HG02870 (cell line): Measurements from ENCODE around the gene PSMB9.

Experiments
- ATAC-seq: cut with Tn5 transposase; IDR thresholded peaks from one replicate; pipeline ENCODE4 v1.9.1; 2021; ENCODE audit warnings: mild to moderate bottlenecking, moderate library complexity; ENCODE audit not compliant: unreplicated experiment

The PSMB9 gene

DNA sequence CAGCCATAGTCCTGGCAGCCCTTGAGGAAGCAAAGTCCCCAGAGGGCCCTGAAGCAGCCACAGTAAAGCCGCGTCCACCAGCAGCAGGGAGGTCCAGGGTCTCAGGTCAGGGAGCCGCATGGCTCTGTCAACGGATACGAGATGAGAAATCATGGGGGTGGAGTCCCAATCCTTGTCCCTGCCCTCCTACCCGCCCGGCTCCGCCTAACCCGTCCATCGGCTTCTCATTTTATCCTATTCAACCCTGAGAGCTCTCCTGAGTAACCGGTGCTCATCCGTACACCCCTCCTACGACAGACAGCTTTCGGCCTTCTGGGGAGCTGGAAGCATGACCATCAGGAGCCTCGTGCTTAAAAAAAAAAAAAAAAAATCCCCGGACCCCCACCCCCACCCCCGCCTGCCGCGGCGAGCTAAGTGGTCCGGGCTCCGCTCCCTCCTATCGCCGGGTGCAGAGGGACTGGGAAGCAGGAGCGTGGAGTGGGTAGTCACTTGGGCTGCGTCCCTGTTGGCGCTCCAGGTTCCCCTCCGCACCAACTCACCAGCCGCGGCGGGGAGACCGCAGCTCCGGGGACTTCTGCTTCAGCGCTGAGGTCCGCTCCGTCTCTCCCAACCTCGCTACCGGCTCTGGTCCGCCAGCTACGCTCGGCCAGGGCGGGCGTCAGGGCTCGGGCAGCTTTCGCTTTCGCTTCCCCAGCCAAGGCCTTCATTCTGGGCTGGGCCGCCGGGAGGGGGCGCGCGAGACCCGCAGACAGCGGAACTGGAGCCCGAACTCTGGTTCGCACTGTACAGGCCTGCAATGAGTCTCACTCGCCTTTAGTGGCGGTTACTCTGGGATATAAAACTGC is 15.7 kb upstream of the PSMB9 start, which contains the start of gene TAP2:
Gene TAP2 (minus strand): TSS at position 626 of the 845 bp plus-strand sequence. CDS start 506 bp downstream, at position 120.
- ATAC-seq, result peak; percentile 78

DNA sequence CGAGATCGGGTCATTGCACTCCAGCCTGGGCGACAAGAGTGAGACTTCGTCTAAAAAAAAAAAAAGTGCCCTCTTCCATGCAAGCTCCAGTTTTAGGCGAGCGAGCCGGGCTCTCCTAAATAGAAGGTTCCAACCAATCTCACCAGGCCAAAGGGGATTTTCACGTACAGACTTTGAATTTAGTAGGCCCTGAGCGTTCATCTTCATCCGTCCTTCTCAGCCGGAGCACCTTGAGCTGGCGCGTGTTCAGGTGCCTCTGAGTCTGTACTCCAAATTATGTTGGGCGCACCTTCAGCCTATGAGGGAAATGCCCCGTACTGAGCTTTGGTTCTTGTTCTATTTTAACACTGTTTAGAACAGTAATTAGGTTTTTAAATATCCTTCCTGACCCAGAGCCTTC is 14.6 kb upstream of the PSMB9 start:
- ATAC-seq, result no peak

GRCh38 chr6:32840604-32841246 is 13.3 kb upstream of the PSMB9 start:
- no peak for ATAC-seq

GRCh38 chr6:32842021-32842650 is 11.9 kb upstream of the PSMB9 start:
- ATAC-seq, result no peak

- no peak for ATAC-seq
Observed at GRCh38 chr6:32842690-32843089, 11.3 kb upstream of the PSMB9 start.

GRCh38 chr6:32843331-32843978 is 10.5 kb upstream of the PSMB9 start:
- no peak for ATAC-seq

- ATAC-seq, result peak; percentile 68
Observed at GRCh38 chr6:32843979-32844838, 9.8 kb upstream of the PSMB9 start, which contains the start of gene PSMB8. TSS of gene PSMB8 (minus strand) at chr6:32844047. CDS start at chr6:32843996, 51 bp downstream.

GRCh38 chr6:32844839-32845383 is 9.1 kb upstream of the PSMB9 start:
- ATAC-seq, result no peak

DNA sequence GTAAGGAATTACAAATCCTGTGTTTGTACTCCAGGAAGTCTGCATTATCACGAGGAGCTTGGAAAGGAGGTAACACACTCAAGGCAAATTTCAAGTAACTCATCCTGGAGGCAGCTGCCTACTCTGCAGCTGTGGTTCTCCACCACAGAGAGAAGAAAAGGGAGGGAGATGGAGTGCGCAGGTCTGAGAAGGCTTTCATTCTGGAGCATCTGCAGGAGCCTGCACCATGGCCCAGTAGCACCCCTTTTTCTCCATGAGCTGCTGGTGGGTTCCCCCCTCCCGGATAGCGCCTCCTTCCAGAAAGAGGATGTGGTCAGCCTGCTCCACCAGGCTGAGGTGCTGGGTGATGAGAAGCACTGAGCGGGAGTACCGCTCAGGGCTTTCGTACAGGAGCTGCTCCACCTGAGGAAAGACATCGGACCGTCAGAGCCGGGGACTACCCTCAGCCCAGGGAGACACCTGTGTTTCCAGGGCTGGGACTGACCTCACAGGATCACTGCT is 8.6 kb upstream of the PSMB9 start:
- no peak for ATAC-seq

DNA sequence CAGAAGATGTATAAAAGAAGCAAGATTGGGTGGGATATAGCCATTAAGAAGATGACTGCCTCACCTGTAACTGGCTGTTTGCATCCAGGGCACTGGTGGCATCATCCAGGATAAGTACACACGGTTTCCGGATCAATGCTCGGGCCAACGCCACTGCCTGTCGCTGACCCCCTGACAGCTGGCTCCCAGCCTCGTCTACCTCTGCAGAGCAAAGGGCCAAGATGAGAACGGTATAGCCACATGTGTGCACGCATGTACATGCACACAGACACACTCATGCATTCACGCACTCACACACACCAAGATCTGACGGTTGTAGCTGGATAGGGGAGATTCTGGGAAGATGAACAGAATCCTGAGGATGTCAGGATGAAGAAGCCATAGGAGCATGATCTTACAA is 7.0 kb upstream of the PSMB9 start:
- ATAC-seq, result no peak

DNA sequence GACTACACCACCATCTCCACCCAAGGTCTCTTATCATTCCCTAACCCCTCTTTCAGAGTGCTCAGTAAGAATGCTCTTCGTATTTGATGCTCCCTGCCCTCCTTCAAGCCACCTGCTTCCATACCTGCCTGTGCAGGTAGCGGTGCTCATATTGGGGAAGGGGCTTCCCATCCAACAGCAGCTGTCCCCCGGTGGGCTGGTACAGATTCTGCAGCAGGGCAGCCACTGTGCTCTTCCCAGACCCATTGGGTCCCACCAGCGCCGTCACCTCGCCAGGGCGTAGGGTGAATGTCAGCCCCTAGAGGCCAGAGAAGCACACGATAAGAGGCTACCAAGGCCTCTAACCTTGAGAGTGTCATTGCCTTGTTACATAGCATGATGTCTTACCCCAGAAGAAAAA is 6.2 kb upstream of the PSMB9 start:
- no peak for ATAC-seq

DNA sequence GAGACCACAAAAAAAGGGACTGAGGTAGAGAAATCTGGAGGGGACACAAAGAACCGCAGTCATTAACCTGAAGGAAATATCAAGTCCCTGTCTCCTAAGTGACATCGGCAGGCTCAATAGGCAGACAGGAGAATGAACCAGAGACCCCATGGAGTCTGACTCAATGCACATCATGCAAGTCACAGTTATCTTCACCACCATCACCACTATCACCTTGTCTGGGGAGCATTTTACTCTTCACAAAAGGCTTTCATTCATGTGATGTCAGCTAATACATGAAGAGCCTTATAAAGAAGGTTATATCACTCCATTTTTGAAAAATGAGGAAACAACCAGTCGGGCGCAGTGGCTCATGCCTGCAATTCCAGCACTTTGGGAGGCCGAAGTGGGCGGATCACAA is 4.9 kb upstream of the PSMB9 start:
- no peak for ATAC-seq

GRCh38 chr6:32851025-32851424 is 3.0 kb upstream of the PSMB9 start:
- no peak for ATAC-seq

- no peak for ATAC-seq
Observed at GRCh38 chr6:32852018-32852843, 1.8 kb upstream of the PSMB9 start.

DNA sequence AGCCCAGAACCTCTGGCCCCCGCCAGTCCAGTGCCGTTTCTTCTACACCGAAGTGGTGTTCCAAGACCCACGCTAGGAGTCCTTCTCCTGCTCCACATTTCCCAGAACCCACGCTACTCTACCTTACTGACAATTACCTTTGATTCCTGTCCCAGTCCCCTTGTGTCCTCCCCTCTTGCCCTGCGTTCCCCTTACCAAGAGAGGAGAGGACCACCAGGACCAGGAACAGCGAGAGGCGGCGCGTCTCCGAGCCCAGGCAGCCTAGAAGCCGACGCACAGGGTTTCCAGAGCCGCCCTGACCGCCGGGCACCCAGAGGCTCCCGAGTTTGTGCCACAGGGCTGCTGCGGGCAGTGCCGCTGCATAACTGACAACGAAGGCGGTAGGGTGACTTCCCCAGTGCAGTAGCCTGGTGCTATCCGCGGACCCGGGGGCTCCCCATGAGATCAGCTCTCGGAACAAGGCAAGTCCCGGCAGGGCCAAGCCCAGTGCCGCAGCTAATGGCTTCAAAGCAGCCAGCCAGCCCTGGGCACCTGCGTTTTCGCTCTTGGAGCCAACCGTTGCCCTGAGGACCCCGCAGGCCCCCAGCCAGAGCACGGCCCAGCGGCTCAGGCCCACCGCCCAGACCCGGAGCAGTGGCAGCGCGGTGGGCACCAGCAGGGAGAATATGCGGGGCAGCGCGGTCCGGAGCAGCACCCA is 1.0 kb upstream of the PSMB9 start:
- ATAC-seq, result peak; percentile 33

- ATAC-seq, result peak; percentile 12
Observed at GRCh38 chr6:32854376-32855178, 585 bp downstream of the PSMB9 start.

- ATAC-seq, result no peak
Observed at GRCh38 chr6:32855467-32856174, 1.6 kb downstream of the PSMB9 start.
